Lower leg skin (tissue), 4 donors: ENCODE measurements around the gene ZNF287. TPM values are rescaled to one million over a fixed set of nuclear protein-coding genes. Genes with fewer than 3 reads are reported as not detected.

Source experiments
- DNase-seq, 2 donors: peaks; one replicate each; pipeline ENCODE4 v3.0.0-alpha.2; 2019; ENCODE audit warnings: low spot score in 2 of 2
- H3K4me3 ChIP-seq: fragments of 200-600 bp; sonication (generic); 2 replicates; pipeline ENCODE4 v1.5.1; 2017; ENCODE audit warnings: mild to moderate bottlenecking, low read depth; ENCODE audit not compliant: poor library complexity, severe bottlenecking
- POLR2A ChIP-seq, 2 donors: fragments of 450-650 bp; IDR thresholded peaks; one replicate each; pipeline ENCODE4 v1.6.1; 2016 to 2017; ENCODE audit warnings: antibody characterized with exemption in 2 of 2, mild to moderate bottlenecking in 1 of 2, moderate library complexity in 1 of 2
- WGBS, 2 donors: methylation state at CpG; one replicate each; pipeline ENCODE4 v1.1.5; 2018; 5-methylcytosine and 5-hydroxymethylcytosine counted together
- intact Hi-C: fragments of 100-400 bp; cut with DNase I; formaldehyde crosslinking; loops from one replicate; pipeline ENCODE4 v1.15.0; 2023; ENCODE audit warnings: low total_unique reads
- total RNA-seq, 4 donors: library from RNA; depleted of rRNA; stranded (reverse); fragments of >200 nt; gene quantifications; one replicate each; pipeline ENCODE4 v1.1.0, GENCODE V29; 2016
- TF ChIP-seq, protein P1 (sequence below), 3 donors: fragments of 450-650 bp; IDR thresholded peaks; one replicate each; pipeline ENCODE4 v1.5.1; 2016; ENCODE audit warnings: antibody characterized with exemption in 3 of 3, mild to moderate bottlenecking in 3 of 3, moderate library complexity in 2 of 3

Gene ZNF287
- total RNA-seq, 4 donors from 2014 or later, result 3.9 to 11.8 (median 5.8) TPM

DNA sequence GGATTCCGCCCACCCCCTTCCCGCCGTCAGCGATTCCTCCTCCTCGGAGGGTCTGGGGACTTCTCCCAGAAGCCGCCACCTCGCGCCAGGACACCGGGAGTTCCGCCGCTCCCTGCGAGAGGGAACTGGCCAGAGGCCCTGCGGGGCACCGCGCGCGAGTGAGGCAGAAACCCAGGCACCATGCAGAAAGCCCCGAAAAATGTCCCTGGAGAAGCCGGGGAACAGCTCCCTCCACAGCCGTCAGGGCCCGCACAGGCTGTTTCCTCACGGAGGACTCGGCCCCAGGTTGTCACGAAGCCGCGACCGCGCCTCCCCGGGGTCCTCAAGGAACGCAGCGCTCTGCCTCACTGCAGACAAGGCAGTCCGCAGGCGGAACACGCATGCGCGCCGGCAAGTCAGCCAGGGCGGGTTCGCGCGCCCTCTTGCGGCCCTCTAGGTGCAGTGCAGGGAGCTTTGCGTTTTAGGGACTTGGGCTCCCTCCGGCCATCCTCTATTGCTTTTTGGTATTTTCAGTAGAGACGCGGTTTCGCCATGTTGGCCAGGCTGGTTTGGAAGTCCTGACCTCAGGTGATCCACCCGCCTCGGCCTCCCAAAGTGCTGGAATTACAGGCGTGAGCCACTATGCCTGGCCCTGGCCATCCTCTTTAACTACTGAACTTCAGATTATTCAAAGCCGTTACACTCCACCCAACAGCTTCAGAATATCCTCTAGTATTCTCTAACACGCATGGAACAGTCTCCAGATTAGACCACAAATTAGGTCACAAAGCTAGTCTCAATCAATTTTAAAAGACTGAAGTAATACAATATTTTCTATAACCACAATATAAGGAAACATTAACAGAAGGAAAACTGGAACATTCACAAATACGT, 20.3 kb upstream of the ZNF287 start:
- DNase-seq, result peak; percentile 88 to 98
- intact Hi-C loops, result no loop called here
- H3K4me3 ChIP-seq, result peak overlapping the region; percentile 28
- WGBS, 2 donors, result 6 to 8% methylated on average over 32 to 46 of the region's 53 CpGs
- no peak for TF ChIP-seq POLR2A (IDR thresholded peaks at IDR 0.05)
- TF ChIP-seq, protein P1, sequence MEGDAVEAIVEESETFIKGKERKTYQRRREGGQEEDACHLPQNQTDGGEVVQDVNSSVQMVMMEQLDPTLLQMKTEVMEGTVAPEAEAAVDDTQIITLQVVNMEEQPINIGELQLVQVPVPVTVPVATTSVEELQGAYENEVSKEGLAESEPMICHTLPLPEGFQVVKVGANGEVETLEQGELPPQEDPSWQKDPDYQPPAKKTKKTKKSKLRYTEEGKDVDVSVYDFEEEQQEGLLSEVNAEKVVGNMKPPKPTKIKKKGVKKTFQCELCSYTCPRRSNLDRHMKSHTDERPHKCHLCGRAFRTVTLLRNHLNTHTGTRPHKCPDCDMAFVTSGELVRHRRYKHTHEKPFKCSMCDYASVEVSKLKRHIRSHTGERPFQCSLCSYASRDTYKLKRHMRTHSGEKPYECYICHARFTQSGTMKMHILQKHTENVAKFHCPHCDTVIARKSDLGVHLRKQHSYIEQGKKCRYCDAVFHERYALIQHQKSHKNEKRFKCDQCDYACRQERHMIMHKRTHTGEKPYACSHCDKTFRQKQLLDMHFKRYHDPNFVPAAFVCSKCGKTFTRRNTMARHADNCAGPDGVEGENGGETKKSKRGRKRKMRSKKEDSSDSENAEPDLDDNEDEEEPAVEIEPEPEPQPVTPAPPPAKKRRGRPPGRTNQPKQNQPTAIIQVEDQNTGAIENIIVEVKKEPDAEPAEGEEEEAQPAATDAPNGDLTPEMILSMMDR (IDR thresholded peaks at IDR 0.05), result peak in 1 of 3 donors; percentile 81

DNA sequence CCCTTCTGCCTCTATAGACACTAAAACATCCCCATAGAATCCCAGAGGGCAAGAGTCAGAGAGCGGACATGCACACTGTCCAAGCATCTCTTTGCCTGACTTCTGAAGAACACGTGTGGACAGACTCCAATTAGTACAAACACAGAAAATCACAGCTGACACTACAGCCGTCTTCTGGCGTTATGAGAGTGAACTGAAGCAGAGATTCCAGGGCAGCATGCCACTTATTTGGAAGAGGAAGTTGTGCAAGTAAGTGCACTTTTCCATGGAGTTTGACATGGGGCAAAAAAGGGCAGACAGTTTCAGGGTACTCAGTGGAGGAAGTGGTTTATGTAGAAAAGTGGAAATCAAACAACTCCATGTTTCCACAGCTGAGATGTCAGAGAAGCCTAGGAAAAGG, 16.8 kb upstream of the ZNF287 start:
- intact Hi-C loops, result no loop called here
- H3K4me3 ChIP-seq, result no peak overlapping the region
- 22 to 36% methylated on average over 4 of the region's 4 CpGs for WGBS, 2 donors
- TF ChIP-seq, protein P1 (IDR thresholded peaks at IDR 0.05), result no peak
- no peak for TF ChIP-seq POLR2A (IDR thresholded peaks at IDR 0.05)
- DNase-seq, result peak in 1 of 2 donors; percentile 32

DNA sequence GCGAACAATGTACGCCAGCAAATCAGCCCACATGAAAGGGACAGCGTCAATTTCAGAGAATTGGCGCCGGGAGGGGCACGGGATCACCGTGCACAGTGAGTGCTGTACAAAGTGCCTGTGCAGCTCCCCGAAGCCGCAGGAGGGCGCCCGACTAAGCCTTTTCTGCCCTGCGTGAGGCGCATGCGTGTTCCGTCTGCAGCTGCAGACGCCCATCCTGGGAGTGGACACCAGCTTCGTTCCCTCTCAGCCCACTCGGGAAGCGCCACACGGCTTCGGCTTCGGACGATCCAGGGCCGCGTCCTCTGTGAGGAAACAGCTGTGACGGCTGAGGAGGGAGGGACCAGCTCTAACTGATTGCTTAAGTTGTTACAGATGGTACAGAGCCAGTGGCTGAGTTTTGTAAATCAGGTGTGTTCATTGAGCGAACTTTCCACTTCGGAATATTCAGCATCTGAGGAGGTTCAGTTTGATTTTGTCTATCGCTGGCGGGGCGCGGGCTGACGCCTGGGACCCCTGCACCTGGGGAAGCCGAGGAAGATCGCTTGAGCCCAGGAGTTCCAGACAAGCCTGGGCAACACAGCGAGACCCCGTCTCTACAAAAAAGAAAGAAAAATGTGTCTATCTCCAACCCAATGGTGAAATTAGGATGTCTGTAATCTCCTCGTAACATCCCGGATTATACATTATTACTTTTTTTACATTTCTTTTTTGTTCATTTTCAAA, 15.4 kb upstream of the ZNF287 start:
- peak; percentile 90 to 98 for DNase-seq
- TF ChIP-seq, protein P1 (IDR thresholded peaks at IDR 0.05), result peak in 1 of 3 donors; percentile 76
- TF ChIP-seq POLR2A (IDR thresholded peaks at IDR 0.05), result no peak
- intact Hi-C loops, result no loop called here
- H3K4me3 ChIP-seq, result no peak overlapping the region
- 9% methylated on average over 32 to 39 of the region's 39 CpGs for WGBS, 2 donors

DNA sequence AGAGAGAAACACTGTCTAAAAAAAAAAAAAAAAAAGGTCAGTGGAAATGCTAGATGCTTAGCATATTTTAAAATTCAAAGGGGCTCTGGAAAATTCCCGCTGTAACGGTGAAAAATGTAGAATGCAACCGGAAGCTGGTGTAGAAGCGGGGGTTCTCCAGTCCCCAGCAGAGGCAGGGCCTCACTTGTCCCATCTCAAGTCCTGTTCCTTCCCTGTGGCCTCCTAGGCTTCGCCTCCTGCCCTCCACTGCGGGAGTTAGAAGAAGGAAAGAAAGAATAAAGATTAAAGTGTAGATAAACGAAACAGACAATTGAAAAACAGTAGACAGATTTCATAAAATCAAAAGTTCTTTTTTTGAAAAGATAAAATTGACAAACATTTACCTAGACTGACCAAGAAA, 14.8 kb upstream of the ZNF287 start:
- no peak for TF ChIP-seq POLR2A (IDR thresholded peaks at IDR 0.05)
- TF ChIP-seq, protein P1 (IDR thresholded peaks at IDR 0.05), result no peak
- H3K4me3 ChIP-seq, result no peak overlapping the region
- DNase-seq, result no peak
- 47% methylated on average over 7 of the region's 7 CpGs for WGBS, 2 donors
- intact Hi-C loops, result no loop called here

DNA sequence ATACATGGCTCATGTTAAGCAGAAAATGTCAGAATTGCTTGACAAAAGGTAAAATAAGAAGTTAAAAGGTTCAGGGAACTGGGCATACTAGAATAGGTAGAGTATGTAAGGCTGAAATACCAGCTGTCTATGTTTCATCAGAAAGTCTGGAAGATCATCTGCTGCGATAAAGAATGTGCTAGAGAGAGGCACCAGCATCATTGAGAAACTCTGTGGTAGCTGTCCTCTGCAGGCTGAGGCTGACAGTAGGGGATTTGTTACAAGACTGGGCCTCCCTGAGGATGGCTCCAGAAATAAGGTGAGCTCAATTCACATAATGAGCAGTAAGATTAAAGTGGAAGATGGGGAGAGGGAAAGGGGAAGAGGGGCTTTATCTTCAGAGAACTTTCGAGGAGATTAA, 4.5 kb upstream of the ZNF287 start:
- no peak overlapping the region for H3K4me3 ChIP-seq
- no peak for TF ChIP-seq POLR2A (IDR thresholded peaks at IDR 0.05)
- TF ChIP-seq, protein P1 (IDR thresholded peaks at IDR 0.05), result no peak
- WGBS, 2 donors, result 65 to 84% methylated on average over 2 of the region's 2 CpGs
- intact Hi-C loops, result no loop called here
- no peak for DNase-seq
